H9 (cell line): Measurements from ENCODE around the gene SETD5. TPM values are rescaled to one million over a fixed set of nuclear protein-coding genes. Genes with fewer than 3 reads are reported as not detected.

Experiments used
- DNase-seq: peaks from one replicate; pipeline ENCODE4 v3.0.0-alpha.2; 2017
- H2AFZ ChIP-seq: one replicate; pipeline ENCODE4 v1.6.1; 2013; ENCODE audit warnings: mild to moderate bottlenecking, low read length, control low read depth, moderate library complexity
- H2AK5ac ChIP-seq: 2 replicates; pipeline ENCODE4 v1.6.1; 2013; ENCODE audit warnings: low read length, control low read depth, mixed read lengths; ENCODE audit not compliant: insufficient read length
- H2BK120ac ChIP-seq: one replicate; pipeline ENCODE4 v1.6.1; 2013; ENCODE audit warnings: low read depth, mild to moderate bottlenecking, low read length, control low read depth, inconsistent platforms; ENCODE audit not compliant: poor library complexity, severe bottlenecking
- H2BK12ac ChIP-seq: 2 replicates; pipeline ENCODE4 v1.6.1; 2013; ENCODE audit warnings: low read length, control low read depth, mixed read lengths, low read depth; ENCODE audit not compliant: insufficient read length
- H2BK15ac ChIP-seq: 2 replicates; pipeline ENCODE4 v1.6.1; 2013; ENCODE audit warnings: low read depth, low read length, control low read depth
- H2BK20ac ChIP-seq: one replicate; pipeline ENCODE4 v1.6.1; 2013; ENCODE audit warnings: low read depth, mild to moderate bottlenecking, low read length, control low read depth, inconsistent platforms; ENCODE audit not compliant: poor library complexity, severe bottlenecking
- H2BK5ac ChIP-seq: 2 replicates; pipeline ENCODE4 v1.6.1; 2013; ENCODE audit warnings: low read length, control low read depth, mixed read lengths; ENCODE audit not compliant: insufficient read length
- H3K14ac ChIP-seq: 2 replicates; pipeline ENCODE4 v1.6.1; 2013; ENCODE audit warnings: low read length, control low read depth; ENCODE audit not compliant: insufficient read depth
- H3K18ac ChIP-seq: 2 replicates; pipeline ENCODE4 v1.6.1; 2013; ENCODE audit warnings: low read depth, mild to moderate bottlenecking, mixed read lengths, low read length, control low read depth; ENCODE audit not compliant: insufficient read length
- H3K23ac ChIP-seq: 2 replicates; pipeline ENCODE4 v1.6.1; 2013; ENCODE audit warnings: low read length, control low read depth, mixed read lengths, low read depth; ENCODE audit not compliant: insufficient read length
- H3K23me2 ChIP-seq: 2 replicates; pipeline ENCODE4 v1.6.1; 2013; ENCODE audit warnings: low read depth, mild to moderate bottlenecking, mixed read lengths, low read length, control low read depth; ENCODE audit not compliant: insufficient read length, poor library complexity, severe bottlenecking
- H3K27ac ChIP-seq: 2 replicates; pipeline ENCODE4 v1.5.1; 2013; ENCODE audit warnings: low read length, control low read depth, mixed read lengths, low read depth; ENCODE audit not compliant: insufficient read length
- H3K27me3 ChIP-seq: 2 replicates; pipeline ENCODE4 v1.6.1; 2013; ENCODE audit warnings: low read length, control low read depth, inconsistent platforms; ENCODE audit not compliant: insufficient read depth
- H3K4ac ChIP-seq: 2 replicates; pipeline ENCODE4 v1.6.1; 2013; ENCODE audit warnings: low read depth, mild to moderate bottlenecking, control low read depth, inconsistent platforms, low read length, moderate library complexity
- H3K4me1 ChIP-seq: 2 replicates; pipeline ENCODE4 v1.6.1; 2013; ENCODE audit warnings: low read length, control low read depth, inconsistent platforms; ENCODE audit not compliant: insufficient read depth
- H3K4me2 ChIP-seq: 2 replicates; pipeline ENCODE4 v1.6.1; 2013; ENCODE audit warnings: low read length, control low read depth, mixed read lengths; ENCODE audit not compliant: insufficient read length, insufficient read depth
- H3K56ac ChIP-seq: 2 replicates; pipeline ENCODE4 v1.6.1; 2013; ENCODE audit warnings: low read depth, mild to moderate bottlenecking, mixed read lengths, low read length, control low read depth; ENCODE audit not compliant: insufficient read length
- H3K79me1 ChIP-seq: 2 replicates; pipeline ENCODE4 v1.6.1; 2013; ENCODE audit warnings: low read depth, mild to moderate bottlenecking, moderate library complexity, low read length, control low read depth, inconsistent platforms; ENCODE audit not compliant: insufficient read depth, poor library complexity, severe bottlenecking
- H3K79me2 ChIP-seq: 2 replicates; pipeline ENCODE4 v1.6.1; 2013; ENCODE audit warnings: low read length, control low read depth, inconsistent platforms; ENCODE audit not compliant: insufficient read depth
- H3K9ac ChIP-seq: 2 replicates; pipeline ENCODE4 v1.6.1; 2013; ENCODE audit warnings: low read length, control low read depth, mixed read lengths; ENCODE audit not compliant: insufficient read length; ENCODE audit errors: extremely low read depth
- H3K9me3 ChIP-seq: one replicate; pipeline ENCODE4 v1.6.1; 2013; ENCODE audit warnings: low read depth, low read length, inconsistent platforms; ENCODE audit not compliant: control insufficient read depth
- H3T11ph ChIP-seq: one replicate; pipeline ENCODE4 v1.6.1; 2013; ENCODE audit warnings: mild to moderate bottlenecking, low read length, control low read depth, inconsistent platforms
- H4K20me1 ChIP-seq: one replicate; pipeline ENCODE4 v1.6.1; 2013; ENCODE audit not compliant: control insufficient read depth, insufficient read length, insufficient read depth
- H4K5ac ChIP-seq: 2 replicates; pipeline ENCODE4 v1.6.1; 2013; ENCODE audit warnings: low read depth, mild to moderate bottlenecking, mixed read lengths, low read length, control low read depth; ENCODE audit not compliant: insufficient read length
- H4K8ac ChIP-seq: replicated peaks from 2 replicates; pipeline ENCODE4 v1.6.1; 2013; ENCODE audit warnings: low read length, control low read depth, mixed read lengths, low read depth; ENCODE audit not compliant: insufficient read length
- H4K91ac ChIP-seq: 2 replicates; pipeline ENCODE4 v1.6.1; 2013; ENCODE audit warnings: low read depth, mild to moderate bottlenecking, moderate library complexity, mixed read lengths, low read length, control low read depth; ENCODE audit not compliant: insufficient read length
- H3K27ac Mint-ChIP-seq, 3 experiments: 2 replicates in 2 of 3; 3 replicates in 1 of 3; pipeline ENCODE4 v1.8.0; 2020 to 2021; ENCODE audit warnings: mixed read lengths in 3 of 3, mild to moderate bottlenecking in 1 of 3, moderate library complexity in 1 of 3
- H3K27me3 Mint-ChIP-seq: 2 replicates; pipeline ENCODE4 v1.8.0; 2021; ENCODE audit warnings: low read depth, mild to moderate bottlenecking, moderate library complexity, mixed read lengths
- H3K36me3 Mint-ChIP-seq, 3 experiments: 2 replicates in 2 of 3; 3 replicates in 1 of 3; pipeline ENCODE4 v1.8.0; 2020 to 2021; ENCODE audit warnings: low read depth in 3 of 3, mixed read lengths in 3 of 3; ENCODE audit not compliant: insufficient read depth in 1 of 3
- H3K4me1 Mint-ChIP-seq, 2 experiments: 2 replicates each; pipeline ENCODE4 v1.8.0; 2020; ENCODE audit warnings: mixed read lengths in 2 of 2
- H3K4me3 Mint-ChIP-seq, 2 experiments: 2 replicates in 1 of 2; 3 replicates in 1 of 2; pipeline ENCODE4 v1.8.0; 2020 to 2021; ENCODE audit warnings: mild to moderate bottlenecking in 2 of 2, mixed read lengths in 2 of 2, moderate library complexity in 1 of 2
- H3K9me3 Mint-ChIP-seq, 2 experiments: 2 replicates in 1 of 2; 3 replicates in 1 of 2; pipeline ENCODE4 v1.8.0; 2020; ENCODE audit warnings: mild to moderate bottlenecking in 2 of 2, mixed read lengths in 2 of 2, moderate library complexity in 1 of 2
- CTCF ChIP-seq: fragments of 200-600 bp; sonication (generic); conservative IDR thresholded peaks from 3 replicates; pipeline ENCODE4 v1.8.0; 2021; ENCODE audit warnings: antibody characterized with exemption, mild to moderate bottlenecking
- WGBS: extraction: QIAGEN DNeasy Blood & Tissue Kit; methylation state at CpG from one replicate; pipeline ENCODE4 v1.1.7; 2013; ENCODE audit warnings: missing lambda C conversion rate, low lambda C conversion rate, mixed read lengths; ENCODE audit not compliant: insufficient read length; ENCODE audit errors: extremely low coverage; 5-methylcytosine and 5-hydroxymethylcytosine counted together
- total RNA-seq: library from RNA; stranded (reverse); gene quantifications from 2 replicates; pipeline ENCODE4 v1.2.1, GENCODE V29; 2021

Gene SETD5
- total RNA-seq, 1 experiment from 2014 or later = 207 TPM

- Histone ChIP-seq H3K14ac (no peak overlapping the region), H2AK5ac (no peak overlapping the region), H3T11ph (no peak overlapping the region), H2BK120ac (no peak overlapping the region), H3K9ac (no peak overlapping the region), H3K27me3 (no peaks in the 10 kb centered on the region), H3K9me3 (no peaks in the 10 kb centered on the region), H4K5ac (no peak overlapping the region), H3K56ac (no peak overlapping the region), H2AFZ (no peak overlapping the region), H3K4me2 (no peak overlapping the region), H2BK5ac (no peak overlapping the region), H3K27ac (no peak overlapping the region), H2BK15ac (no peak overlapping the region), H3K23me2 (no peaks in the 10 kb centered on the region), H3K23ac (no peak overlapping the region), H3K79me2 (no peaks in the 10 kb centered on the region), H4K91ac (no peak overlapping the region), H4K8ac (no peak overlapping the region), H3K79me1 (no peaks in the 10 kb centered on the region), H4K20me1 (no peaks in the 10 kb centered on the region), H2BK20ac (no peak overlapping the region), H3K4ac (no peak overlapping the region), H3K18ac (no peak overlapping the region), H2BK12ac (no peak overlapping the region), H3K4me1 (no peaks in the 10 kb centered on the region)
- no peaks in the 10 kb centered on the region for H3K27me3 Mint-ChIP-seq
- no peaks in the 10 kb centered on the region for H3K4me1 Mint-ChIP-seq
- no peak overlapping the region for H3K27ac Mint-ChIP-seq
- DNase-seq = no peak
- no peaks in the 10 kb centered on the region for H3K9me3 Mint-ChIP-seq
- no CpG with 5 or more reads among the region's 1 CpG for WGBS
- TF ChIP-seq CTCF = no peak
- no peak overlapping the region for H3K4me3 Mint-ChIP-seq
- peaks cover 34 to 61% (median 50%) of the 10 kb centered on the region in 3 experiments for H3K36me3 Mint-ChIP-seq
Observed at GRCh38 chr3:9480265-9480664, 82.8 kb downstream of the SETD5 start.
